ENCODE data around the gene SDK2.
"Not testable (repeated sequence)": the region's sequence is repeated elsewhere in the genome, so short reads cannot be mapped to it uniquely, and the experiment has no call there.

Gene SDK2

DNA sequence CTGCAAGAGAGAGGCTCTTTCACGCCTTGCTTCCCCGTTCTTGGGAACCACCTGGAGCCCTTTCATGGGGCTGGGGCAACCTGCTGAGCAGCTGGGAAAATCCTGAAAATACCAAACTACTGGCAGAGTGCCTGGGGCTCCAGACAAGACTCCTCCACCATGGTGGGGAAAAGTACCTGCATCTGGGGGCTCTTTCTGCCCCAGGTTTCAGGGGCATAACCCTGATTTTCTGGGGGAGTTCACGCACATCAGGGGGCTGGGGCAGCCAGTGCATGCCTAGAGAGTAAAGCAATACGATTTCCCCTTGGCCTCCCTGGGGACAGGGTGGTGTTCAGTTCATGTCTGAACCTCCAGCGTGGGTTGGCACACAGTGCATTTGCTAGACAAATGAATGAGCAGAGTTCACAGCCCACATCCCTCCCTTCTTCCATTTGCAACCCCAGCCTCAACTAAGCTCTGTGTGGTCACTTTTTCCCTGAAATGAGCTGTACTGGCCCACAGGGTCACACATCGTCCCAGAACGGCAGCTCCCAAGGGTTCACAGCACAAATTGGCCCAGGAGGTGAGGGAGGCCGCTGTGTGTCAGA, 327.2 kb downstream of the SDK2 start:
- in situ Hi-C loops (cut with MboI; ENCODE audit: low pct_unique_long_range_greater_than_20kb, low sequenced_read_pairs, unreplicated experiment): no loop called here

DNA sequence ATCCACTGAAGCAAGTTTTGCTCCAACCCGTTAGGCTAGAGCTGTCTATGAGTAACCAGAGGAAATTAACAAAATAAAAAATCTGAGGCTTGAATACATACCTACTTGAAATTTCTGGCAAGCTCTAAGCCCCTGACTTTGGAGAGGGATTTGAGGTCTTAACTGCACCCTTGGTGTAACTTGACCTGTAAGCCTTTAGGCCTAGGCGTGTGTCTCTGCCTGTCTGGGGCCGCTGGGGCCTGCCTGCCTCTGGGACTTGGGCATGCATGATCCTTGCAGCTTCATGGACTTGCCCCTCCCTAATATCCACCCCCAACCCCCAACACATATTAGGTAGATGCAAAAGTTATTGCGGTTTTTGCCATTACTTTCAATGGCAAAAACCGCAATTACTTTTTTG, 328.8 kb downstream of the SDK2 start:
- DNase-seq (ENCODE audit: low spot score): no peak
- in situ Hi-C loops (cut with MboI; ENCODE audit: low pct_unique_long_range_greater_than_20kb, low sequenced_read_pairs, unreplicated experiment): no loop called here

More for the DNA sequence above, 327.2 kb downstream of the SDK2 start:
- TF ChIP-seq, protein P1, sequence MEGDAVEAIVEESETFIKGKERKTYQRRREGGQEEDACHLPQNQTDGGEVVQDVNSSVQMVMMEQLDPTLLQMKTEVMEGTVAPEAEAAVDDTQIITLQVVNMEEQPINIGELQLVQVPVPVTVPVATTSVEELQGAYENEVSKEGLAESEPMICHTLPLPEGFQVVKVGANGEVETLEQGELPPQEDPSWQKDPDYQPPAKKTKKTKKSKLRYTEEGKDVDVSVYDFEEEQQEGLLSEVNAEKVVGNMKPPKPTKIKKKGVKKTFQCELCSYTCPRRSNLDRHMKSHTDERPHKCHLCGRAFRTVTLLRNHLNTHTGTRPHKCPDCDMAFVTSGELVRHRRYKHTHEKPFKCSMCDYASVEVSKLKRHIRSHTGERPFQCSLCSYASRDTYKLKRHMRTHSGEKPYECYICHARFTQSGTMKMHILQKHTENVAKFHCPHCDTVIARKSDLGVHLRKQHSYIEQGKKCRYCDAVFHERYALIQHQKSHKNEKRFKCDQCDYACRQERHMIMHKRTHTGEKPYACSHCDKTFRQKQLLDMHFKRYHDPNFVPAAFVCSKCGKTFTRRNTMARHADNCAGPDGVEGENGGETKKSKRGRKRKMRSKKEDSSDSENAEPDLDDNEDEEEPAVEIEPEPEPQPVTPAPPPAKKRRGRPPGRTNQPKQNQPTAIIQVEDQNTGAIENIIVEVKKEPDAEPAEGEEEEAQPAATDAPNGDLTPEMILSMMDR (IDR thresholded peaks at IDR 0.05; ENCODE audit: extremely low read depth, insufficient read depth, missing control alignments): no peak
- no peak for DNase-seq (ENCODE audit: low spot score)

DNA sequence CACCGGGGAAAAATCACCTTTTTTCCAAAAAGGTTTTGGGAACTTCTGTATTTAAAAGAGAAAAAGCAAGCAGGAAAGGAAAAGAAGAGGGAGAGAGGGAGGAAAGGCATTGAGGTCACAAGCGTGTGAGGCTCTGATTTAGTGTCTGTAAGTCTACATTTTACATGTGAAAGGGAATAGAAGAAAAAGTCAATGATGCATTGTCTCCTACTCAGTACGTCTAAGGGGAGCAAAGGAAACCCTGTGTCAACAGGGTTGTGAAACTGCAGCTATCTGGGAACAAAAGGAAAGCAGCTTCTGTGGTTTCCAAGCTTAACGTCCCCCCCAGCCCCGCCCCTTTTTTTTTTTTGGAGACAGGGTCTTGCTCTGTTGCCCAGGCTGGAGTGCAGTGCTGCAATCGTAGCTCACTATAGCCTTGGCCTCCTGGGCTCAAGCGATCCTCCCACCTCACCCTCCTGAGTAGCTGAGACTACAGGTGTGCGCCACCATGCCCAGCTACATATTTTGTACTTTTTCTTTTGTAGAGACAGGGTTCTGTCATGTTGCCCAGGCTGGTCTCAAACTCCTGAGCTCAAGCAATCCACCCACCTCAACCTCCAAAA, 330.6 kb downstream of the SDK2 start:
- TF ChIP-seq, protein P1 (IDR thresholded peaks at IDR 0.05; ENCODE audit: extremely low read depth, insufficient read depth, missing control alignments): no peak
- DNase-seq (ENCODE audit: low spot score): no peak
- in situ Hi-C loops (cut with MboI; ENCODE audit: low pct_unique_long_range_greater_than_20kb, low sequenced_read_pairs, unreplicated experiment): no loop called here

More for the DNA sequence above, 328.8 kb downstream of the SDK2 start:
- TF ChIP-seq, protein P1 (IDR thresholded peaks at IDR 0.05; ENCODE audit: extremely low read depth, insufficient read depth, missing control alignments): no peak

DNA sequence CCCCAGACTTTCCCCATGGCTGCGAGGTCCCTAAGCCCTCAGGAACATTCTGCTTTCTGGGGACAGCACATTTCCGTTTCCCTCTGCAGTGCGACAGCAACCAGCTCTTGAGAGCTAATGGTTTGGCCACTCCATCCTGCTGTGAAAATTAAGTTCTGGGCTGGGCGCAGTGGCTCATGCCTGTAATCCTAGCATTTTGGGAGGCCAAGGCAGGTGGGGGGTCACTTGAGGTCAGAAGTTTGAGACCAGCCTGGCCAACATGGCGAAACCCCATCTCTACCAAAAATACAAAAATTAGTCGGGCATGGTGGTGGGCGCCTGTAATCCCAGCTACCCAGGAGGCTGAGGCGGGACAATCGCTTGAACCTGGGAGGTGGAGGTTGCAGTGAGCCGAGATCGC, 331.4 kb downstream of the SDK2 start:
- DNase-seq (ENCODE audit: low spot score); in situ Hi-C loops (cut with MboI; ENCODE audit: low pct_unique_long_range_greater_than_20kb, low sequenced_read_pairs, unreplicated experiment): not testable (repeated sequence)

DNA sequence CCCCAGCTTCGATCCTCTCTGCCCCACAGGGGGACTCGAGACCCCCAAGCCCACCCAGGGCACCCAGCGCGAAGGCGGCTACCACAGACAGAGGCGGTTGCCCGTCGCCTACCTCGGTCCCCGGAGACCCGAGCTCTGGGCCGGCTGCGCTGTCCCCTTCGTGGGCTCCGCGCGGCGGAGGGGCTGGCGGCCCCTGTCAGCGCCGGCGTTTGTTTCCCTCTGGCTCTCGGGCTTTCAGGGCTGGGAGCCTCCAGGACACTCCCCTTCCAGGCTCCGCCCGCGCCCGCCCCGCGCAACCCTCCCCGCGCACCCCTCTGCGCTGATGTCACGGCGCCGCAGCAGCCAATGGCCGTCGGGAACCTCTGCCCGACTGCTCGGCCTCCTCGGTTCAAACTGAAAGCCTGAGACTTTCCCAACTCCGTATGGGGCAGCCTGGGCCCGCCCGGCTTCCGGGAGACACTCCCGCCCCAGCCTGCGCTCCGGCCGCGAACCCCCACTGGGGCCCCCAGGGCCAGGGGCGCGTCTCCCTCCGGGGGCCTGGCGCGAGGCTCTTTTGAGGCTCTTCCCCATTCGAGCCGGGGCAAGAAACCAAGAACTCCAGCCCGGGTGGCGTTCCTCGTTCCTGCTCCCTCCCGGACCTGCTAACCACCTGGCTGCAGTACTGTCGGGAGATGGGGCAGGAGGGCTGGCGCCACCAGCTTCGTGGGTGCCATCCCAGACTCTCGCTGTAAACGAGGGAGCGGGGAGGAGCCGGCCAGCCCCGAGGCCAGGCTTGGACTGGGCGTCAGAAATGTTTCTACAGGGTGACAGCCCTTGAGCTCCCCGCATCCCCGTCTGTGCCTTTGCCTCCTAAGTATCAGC, 332.2 kb downstream of the SDK2 start, which contains the start of gene CDC42EP4:
Gene CDC42EP4 (minus strand): TSS at position 221 of the 861 bp plus-strand sequence. CDS start 25,501 bp downstream, outside the sequence.
- TF ChIP-seq, protein P1 (IDR thresholded peaks at IDR 0.05; ENCODE audit: extremely low read depth, insufficient read depth, missing control alignments): no peak
- in situ Hi-C loops (cut with MboI; ENCODE audit: low pct_unique_long_range_greater_than_20kb, low sequenced_read_pairs, unreplicated experiment): no loop called here
- peak; percentile 92 for DNase-seq (ENCODE audit: low spot score)

DNA sequence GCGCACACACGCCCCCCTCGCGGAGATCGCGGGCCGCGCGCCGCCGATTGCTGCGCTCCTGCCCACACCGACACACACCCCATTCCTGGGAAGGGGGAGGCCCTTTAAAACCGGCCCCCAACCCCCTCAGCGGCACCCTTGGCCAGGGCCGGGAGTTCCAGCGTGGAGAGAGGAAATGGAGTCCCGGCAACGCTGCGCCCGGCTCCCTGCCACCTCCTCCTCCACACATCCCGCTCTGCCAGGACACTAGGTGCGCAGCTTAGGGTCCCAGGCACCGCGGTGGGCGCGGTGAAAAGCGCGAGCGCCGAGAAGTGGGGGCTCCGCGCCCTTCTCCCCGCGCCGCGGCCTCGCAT, 332.8 kb downstream of the SDK2 start:
- TF ChIP-seq, protein P1 (IDR thresholded peaks at IDR 0.05; ENCODE audit: extremely low read depth, insufficient read depth, missing control alignments): no peak
- no peak for DNase-seq (ENCODE audit: low spot score)
- in situ Hi-C loops (cut with MboI; ENCODE audit: low pct_unique_long_range_greater_than_20kb, low sequenced_read_pairs, unreplicated experiment): no loop called here

Data from GM13977 (cell line).